PFSK-1 (cell line): ENCODE results near the gene GIT2.

Source experiments
- POLR2AphosphoS5 ChIP-seq: IDR thresholded peaks from 2 replicates; pipeline ENCODE4 v1.6.1; 2012; ENCODE audit warnings: low read depth, mild to moderate bottlenecking, control low read depth, low read length, moderate library complexity
- REST ChIP-seq, 2 experiments: IDR thresholded peaks; 2 replicates each; pipeline versions ENCODE4 v1.6.1 to v1.8.0; 2011 to 2012; ENCODE audit warnings: low read depth in 2 of 2, low read length in 2 of 2, control low read depth in 1 of 2, inconsistent platforms in 1 of 2, mild to moderate bottlenecking in 1 of 2, moderate library complexity in 1 of 2; ENCODE audit not compliant: insufficient read depth in 1 of 2
- SIN3A ChIP-seq: IDR thresholded peaks from 2 replicates; pipeline ENCODE4 v1.6.1; 2012; ENCODE audit warnings: mild to moderate bottlenecking, low read length, moderate library complexity, borderline replicate concordance; ENCODE audit not compliant: insufficient read depth
- TAF1 ChIP-seq: IDR thresholded peaks from 2 replicates; pipeline ENCODE4 v1.6.1; 2012; ENCODE audit warnings: low read length, control low read depth, borderline replicate concordance; ENCODE audit not compliant: insufficient read depth

GRCh38 chr12:109943811-109944210 is 52.4 kb downstream of the GIT2 start:
- TF ChIP-seq POLR2AphosphoS5: no peak
- TF ChIP-seq REST (IDR thresholded peaks at IDR 0.05; ENCODE audit: insufficient read depth in 1 of 2, low read depth in 2 of 2, low read length in 2 of 2): no peak
- no peak for TF ChIP-seq TAF1
- TF ChIP-seq SIN3A: no peak
